Keratinocyte (primary cell): Measurements from ENCODE around the gene UBE2D1.

Source experiments
- CTCF ChIP-seq, 3 experiments: IDR thresholded peaks in 1 of 3; conservative IDR thresholded peaks in 1 of 3; optimal IDR thresholded peaks in 1 of 3; 2 replicates in 2 of 3; 3 replicates in 1 of 3; pipeline versions ENCODE3 to v1.5.1; 2011; ENCODE audit warnings: low read length in 3 of 3, mild to moderate bottlenecking in 3 of 3, moderate library complexity in 2 of 3, control low read depth in 1 of 3, inconsistent platforms in 1 of 3; ENCODE audit not compliant: insufficient read depth in 2 of 3; ENCODE audit errors: extremely low read depth in 1 of 3
- EZH2 ChIP-seq: IDR thresholded peaks from one replicate; pipeline ENCODE4 v1.6.1; 2012; ENCODE audit warnings: inconsistent platforms, mild to moderate bottlenecking, low read length, moderate library complexity

GRCh38 chr10:58335306-58336005, 650 bp downstream of the UBE2D1 start:
- TF ChIP-seq CTCF (optimal IDR thresholded peaks at IDR 0.05 in 1 of 3, IDR thresholded peaks at IDR 0.05 in 1 of 3, conservative IDR thresholded peaks at IDR 0.05 in 1 of 3; ENCODE audit: extremely low read depth in 1 of 3, insufficient read depth in 2 of 3, low read length in 3 of 3) = no peak
- TF ChIP-seq EZH2 = no peak
